ENCODE data around the gene ABHD16B. TPM values are rescaled to one million over a fixed set of nuclear protein-coding genes. Genes with fewer than 3 reads are reported as not detected.

ABHD16B gene
- total RNA-seq, 1 experiment from 2014 or later: 0.24 TPM

GRCh38 chr20:63896264-63897105 lies 35.2 kb downstream of the ABHD16B start:
- Mint-ChIP-seq H3K27ac (ENCODE audit: unreplicated experiment) (peak overlapping the region; percentile 63), H3K4me3 (ENCODE audit: low read depth, unreplicated experiment) (peak overlapping the region; percentile 72), H3K36me3 (ENCODE audit: insufficient read depth, unreplicated experiment) (peaks cover 65% of the 10 kb centered on the region), H3K4me1 (ENCODE audit: low read depth, unreplicated experiment) (peaks cover 35% of the 10 kb centered on the region), H3K9me3 (ENCODE audit: low read depth, unreplicated experiment) (no peaks in the 10 kb centered on the region), H3K27me3 (ENCODE audit: unreplicated experiment) (no peaks in the 10 kb centered on the region)
- CTCF ChIA-PET: interaction anchor here (0.8 to 1.8 kb wide), 5 partner anchors 12 to 359 kb away, joined by 3 to 6 read pairs (median 3); partner anchors contain the start of genes ARFRP1 and ZGPAT
- peak; percentile 46 for DNase-seq
- intact Hi-C loops (cut with micrococcal nuclease; ENCODE audit: unreplicated experiment): loop anchor here (10.0 kb wide), 1 partner anchor 158 kb away; no protein-coding TSS in a partner anchor
- BruUV-seq (replicated peaks): TSS peak; percentile 65
- TF ChIP-seq CTCF (IDR thresholded peaks at IDR 0.05; ENCODE audit: unreplicated experiment): no peak

- Mint-ChIP-seq H3K27me3 (ENCODE audit: unreplicated experiment) (no peaks in the 10 kb centered on the region), H3K4me1 (ENCODE audit: low read depth, unreplicated experiment) (peaks cover 40% of the 10 kb centered on the region), H3K4me3 (ENCODE audit: low read depth, unreplicated experiment) (peak overlapping the region; percentile 18), H3K36me3 (ENCODE audit: insufficient read depth, unreplicated experiment) (peaks cover 63% of the 10 kb centered on the region), H3K27ac (ENCODE audit: unreplicated experiment) (peak overlapping the region; percentile 34), H3K9me3 (ENCODE audit: low read depth, unreplicated experiment) (no peaks in the 10 kb centered on the region)
- TF ChIP-seq CTCF (IDR thresholded peaks at IDR 0.05; ENCODE audit: unreplicated experiment): no peak
- no peak for DNase-seq
- no TSS peak for BruUV-seq (replicated peaks)
- CTCF ChIA-PET: no interaction called here
- intact Hi-C loops (cut with micrococcal nuclease; ENCODE audit: unreplicated experiment): loop anchor here (10.0 kb wide), 1 partner anchor 157 kb away; no protein-coding TSS in a partner anchor
Observed at GRCh38 chr20:63897978-63898561, 36.8 kb downstream of the ABHD16B start.

- intact Hi-C loops (cut with micrococcal nuclease; ENCODE audit: unreplicated experiment): loop anchor here (10.0 kb wide), 1 partner anchor 156 kb away; no protein-coding TSS in a partner anchor
- no peak for DNase-seq
- H3K4me1 Mint-ChIP-seq (ENCODE audit: low read depth, unreplicated experiment): peaks cover 36% of the 10 kb centered on the region
- H3K36me3 Mint-ChIP-seq (ENCODE audit: insufficient read depth, unreplicated experiment): peaks cover 57% of the 10 kb centered on the region
- no peak overlapping the region for H3K27ac Mint-ChIP-seq (ENCODE audit: unreplicated experiment)
- no TSS peak for BruUV-seq (replicated peaks)
- no peak overlapping the region for H3K4me3 Mint-ChIP-seq (ENCODE audit: low read depth, unreplicated experiment)
- H3K9me3 Mint-ChIP-seq (ENCODE audit: low read depth, unreplicated experiment): no peaks in the 10 kb centered on the region
- CTCF ChIA-PET: no interaction called here
- no peak for TF ChIP-seq CTCF (IDR thresholded peaks at IDR 0.05; ENCODE audit: unreplicated experiment)
- no peaks in the 10 kb centered on the region for H3K27me3 Mint-ChIP-seq (ENCODE audit: unreplicated experiment)
Observed at GRCh38 chr20:63898882-63899558, 37.7 kb downstream of the ABHD16B start.

GRCh38 chr20:63900413-63900812 lies 39.1 kb downstream of the ABHD16B start:
- intact Hi-C loops (cut with micrococcal nuclease; ENCODE audit: unreplicated experiment): no loop called here
- CTCF ChIA-PET: interaction anchor here (0.7 kb wide), 1 partner anchor 707 kb away, joined by 3 read pairs; no protein-coding TSS in a partner anchor
- DNase-seq: no peak
- no peak overlapping the region for H3K27ac Mint-ChIP-seq (ENCODE audit: unreplicated experiment)
- H3K4me3 Mint-ChIP-seq (ENCODE audit: low read depth, unreplicated experiment): no peak overlapping the region
- no peaks in the 10 kb centered on the region for H3K27me3 Mint-ChIP-seq (ENCODE audit: unreplicated experiment)
- no peak for TF ChIP-seq CTCF (IDR thresholded peaks at IDR 0.05; ENCODE audit: unreplicated experiment)
- H3K36me3 Mint-ChIP-seq (ENCODE audit: insufficient read depth, unreplicated experiment): peaks cover 57% of the 10 kb centered on the region
- peaks cover 32% of the 10 kb centered on the region for H3K4me1 Mint-ChIP-seq (ENCODE audit: low read depth, unreplicated experiment)
- BruUV-seq (replicated peaks): no TSS peak
- H3K9me3 Mint-ChIP-seq (ENCODE audit: low read depth, unreplicated experiment): no peaks in the 10 kb centered on the region

Data from Calu3 (cell line).